GM10847 (cell line): ENCODE results near the gene CANT1.

Source experiments
- POLR2A ChIP-seq: IDR thresholded peaks from 2 replicates; pipeline ENCODE4 v1.6.1; 2011; ENCODE audit not compliant: insufficient read length; ENCODE audit errors: extremely low read depth

Gene CANT1

DNA sequence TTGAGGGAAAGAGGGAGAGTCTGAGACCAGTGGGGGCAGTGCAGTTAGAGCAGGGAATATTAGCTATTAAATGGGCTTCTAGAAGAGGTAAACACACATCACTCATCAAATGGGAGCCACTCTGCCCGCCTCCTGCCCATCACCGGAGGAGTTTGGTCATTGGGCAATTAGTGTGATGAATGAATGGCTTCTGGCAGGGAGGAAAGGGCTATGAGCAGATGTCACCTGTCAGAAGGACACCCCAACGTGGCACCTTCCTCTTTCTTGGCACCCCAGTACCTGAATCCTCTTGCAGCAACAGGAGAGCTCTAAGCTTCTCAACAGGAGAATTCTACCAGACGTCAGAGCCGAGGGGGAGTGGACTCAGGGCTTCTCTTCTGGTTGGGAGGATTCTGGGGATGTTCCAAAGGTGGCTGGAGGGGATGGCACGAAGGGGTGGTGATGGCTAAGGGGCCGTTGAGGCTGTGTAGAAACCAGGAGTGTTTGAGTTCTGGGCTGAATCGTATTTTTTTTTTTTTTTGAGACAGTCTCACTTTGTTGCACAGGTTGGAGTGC is 25.4 kb upstream of the CANT1 start:
- no peak for TF ChIP-seq POLR2A

DNA sequence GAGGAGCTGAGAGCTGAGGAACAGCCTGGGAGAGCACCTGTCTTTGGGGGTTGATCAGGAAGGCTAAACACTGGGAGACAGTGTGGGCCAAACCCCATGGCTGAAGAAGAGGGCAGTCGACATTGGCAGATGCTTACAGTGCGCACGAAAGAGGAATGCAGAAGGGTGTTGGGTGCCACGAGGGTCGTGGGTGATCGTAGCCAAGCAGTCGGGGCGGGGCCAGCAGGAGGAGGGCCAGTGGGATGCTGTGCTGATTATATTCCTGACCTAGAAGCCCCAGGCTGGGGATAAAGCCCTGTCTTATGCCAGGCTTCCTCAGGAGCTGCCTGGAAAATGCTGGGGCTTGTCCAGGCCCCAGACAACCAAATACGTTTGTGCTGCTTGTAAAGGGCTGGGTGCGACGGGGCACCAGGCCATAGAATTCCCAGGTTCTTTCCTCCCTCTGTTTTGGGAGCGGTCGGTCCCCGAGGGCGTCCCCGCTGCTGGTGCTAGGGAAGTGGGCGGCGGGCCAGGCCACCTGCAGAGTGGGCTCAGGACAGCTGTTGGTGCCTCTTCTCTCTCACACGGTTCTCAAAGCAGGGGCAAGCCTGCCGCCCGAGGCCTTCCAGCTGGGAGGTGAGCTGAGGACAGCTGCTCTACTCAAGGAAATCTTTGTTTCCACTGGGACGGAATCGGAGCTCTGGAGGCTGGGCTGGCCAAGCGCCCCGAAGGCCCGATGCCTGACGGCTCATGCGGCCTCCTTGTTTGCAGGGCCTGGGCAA is 24.4 kb upstream of the CANT1 start:
- no peak for TF ChIP-seq POLR2A

DNA sequence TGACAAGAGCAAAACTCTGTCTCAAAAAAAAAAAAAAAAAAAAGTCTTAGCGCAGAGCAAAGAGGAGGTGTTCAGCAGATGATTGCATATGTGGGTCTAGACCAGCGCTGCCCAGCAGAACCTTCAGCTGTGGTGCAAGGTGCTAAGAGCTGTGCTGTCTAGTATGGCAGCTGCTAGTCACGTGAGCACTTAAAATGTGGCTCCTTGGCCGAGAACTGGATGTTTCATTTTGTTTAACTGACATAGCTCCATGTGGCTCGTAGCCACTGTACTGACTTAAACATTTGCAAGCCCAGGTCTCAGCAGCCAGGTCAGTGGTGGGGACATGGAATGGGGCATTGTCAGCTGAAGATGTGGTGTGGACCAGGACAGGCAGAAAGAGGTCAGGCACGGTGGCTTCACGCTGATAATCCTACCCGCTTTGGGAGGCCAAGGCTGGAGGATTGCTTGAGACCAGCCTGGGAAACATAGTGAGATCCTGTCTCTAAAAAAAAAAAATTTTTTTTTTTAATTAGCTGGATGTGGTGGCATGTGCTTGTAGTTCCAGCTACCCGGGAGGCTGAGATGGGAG is 23.6 kb upstream of the CANT1 start:
- TF ChIP-seq POLR2A: no peak

DNA sequence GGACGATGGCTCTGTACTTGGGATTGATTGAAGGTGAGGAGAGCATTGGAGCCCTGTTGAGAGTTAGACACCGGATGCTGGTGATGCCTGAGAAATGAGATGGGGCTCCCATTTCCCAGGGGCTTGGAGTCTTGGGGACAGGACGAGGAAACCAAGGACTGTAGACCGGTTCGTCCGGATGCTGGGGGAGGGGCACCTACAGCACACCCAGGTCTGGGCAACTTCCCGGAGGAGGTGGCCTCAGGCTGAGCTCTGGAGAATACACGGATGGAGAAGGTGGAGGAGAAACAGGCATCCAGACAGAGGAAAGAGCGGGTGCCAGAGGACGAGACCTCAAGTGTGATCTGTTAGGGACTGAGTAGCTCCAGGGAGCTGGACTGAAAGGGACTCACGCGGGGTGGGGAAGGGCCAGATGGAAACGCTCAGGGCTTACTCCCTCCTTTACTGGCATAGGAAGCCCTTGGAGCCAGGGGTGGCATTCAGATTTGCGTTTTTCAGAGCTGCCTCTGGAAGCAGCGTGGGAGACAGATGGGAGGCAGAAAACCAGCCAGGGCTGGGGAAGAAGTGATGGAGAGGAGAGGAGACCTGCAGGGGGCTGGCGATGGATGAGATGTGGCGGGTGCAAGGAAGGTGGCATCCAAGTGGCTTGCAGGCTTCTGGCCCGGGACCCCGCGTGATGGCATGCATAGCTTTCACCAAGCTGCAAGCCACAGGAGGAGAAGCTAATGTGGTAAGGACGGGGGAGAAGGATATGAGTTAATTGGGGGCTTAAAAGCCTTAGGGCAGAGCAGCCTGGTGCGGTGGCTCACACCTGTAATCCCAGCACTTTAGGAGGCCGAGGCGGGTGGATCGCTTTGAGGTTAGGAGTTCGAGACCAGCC is 22.7 kb upstream of the CANT1 start:
- TF ChIP-seq POLR2A: no peak

DNA sequence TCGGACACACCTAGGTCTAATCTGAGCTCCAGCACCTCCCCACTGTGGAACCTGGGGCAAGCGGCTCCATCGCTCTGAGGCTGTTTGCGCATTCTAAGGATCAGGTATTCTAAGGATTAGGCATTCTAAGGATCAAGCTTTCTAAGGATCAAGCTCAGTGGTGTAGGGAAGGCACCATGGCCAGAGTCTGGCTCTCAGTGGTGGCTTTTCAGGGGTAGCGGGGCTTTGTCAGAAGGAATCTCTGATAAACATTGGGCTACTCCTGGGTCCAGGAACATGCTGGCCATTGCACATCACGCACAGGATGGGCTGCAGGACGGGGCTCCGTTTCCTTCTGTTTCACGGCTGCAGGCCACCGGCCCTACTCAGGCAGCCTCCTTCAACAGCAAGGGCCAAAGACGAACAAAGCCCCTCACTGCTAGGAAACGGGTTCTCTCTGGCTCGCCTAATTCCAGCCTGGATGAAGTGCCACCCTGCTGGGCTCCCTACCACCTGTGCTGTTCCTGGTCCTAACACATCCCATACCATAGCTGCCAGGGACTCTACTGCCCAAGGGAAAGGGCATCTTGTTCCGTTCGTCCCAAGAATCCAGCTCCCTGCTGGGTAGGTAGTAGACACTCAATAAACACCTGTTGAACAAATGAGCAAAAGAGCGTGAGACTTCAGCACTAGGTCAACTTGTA is 19.9 kb upstream of the CANT1 start:
- no peak for TF ChIP-seq POLR2A

DNA sequence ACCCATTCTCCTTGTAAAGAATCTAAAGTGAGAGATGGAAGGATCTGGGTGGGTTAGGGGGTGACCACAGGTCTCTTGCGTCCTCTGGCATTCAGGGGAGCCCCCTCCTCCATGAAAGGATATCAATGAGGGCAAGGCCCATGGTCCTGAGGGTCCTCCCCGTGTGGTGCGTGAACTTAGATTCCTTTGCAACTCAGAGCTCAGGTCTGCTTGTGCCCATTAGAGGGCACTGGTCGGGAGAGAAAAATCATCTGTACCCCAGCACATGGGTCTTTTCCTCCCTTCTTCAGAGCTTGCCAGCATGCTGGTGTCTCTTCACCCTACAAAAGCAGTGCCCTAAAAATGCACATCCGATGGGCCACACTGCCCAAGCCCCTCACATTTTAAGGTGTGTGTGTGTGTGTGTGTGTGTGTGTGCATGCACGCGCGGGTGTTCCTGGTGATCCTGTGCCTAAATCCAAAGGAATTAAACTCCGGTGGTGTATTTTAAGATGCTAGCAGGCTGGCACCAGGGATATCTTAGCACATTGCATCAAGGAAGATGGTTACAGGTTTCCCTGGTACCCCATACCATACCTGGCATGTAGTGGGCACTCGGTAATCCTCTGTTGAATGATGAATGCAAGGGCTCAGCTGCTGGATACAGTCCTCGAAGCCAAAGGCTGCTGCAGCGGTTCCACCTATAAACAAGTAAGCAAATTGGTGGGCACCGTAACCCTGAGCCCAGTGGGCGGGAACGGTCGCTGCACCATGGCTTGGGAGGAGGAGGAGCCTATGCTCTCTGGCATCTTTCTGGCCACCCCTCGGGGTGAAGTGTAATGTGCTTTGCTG is 19.1 kb upstream of the CANT1 start:
- TF ChIP-seq POLR2A: no peak

DNA sequence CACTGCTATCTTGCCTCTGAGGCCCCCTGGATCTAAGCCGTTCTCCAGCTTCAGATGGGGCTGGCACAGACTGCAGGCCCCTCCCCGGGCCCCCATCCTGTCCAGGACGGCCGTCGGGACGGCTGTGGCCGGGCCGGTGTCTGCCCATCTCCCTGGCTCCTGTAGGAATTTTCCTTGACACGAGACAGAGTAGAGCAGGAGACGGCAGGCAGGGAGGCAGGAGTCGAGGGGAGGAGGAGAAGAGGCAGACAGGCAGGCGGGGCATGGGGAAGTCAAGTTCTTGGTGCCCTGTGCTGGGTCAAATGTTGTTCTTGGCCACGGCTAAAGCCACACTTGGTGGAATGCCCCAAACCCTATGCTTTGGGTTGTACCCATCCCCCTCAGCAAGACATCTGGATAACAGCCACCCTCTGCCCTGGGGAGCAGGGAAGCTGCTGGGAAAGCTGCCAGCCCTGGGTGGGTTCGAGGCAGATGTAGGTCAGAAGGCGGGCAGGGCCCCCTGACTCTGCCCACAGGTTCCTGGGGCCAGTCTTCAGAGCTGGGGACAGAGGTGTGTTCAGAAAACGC is 18.4 kb upstream of the CANT1 start:
- TF ChIP-seq POLR2A: no peak

DNA sequence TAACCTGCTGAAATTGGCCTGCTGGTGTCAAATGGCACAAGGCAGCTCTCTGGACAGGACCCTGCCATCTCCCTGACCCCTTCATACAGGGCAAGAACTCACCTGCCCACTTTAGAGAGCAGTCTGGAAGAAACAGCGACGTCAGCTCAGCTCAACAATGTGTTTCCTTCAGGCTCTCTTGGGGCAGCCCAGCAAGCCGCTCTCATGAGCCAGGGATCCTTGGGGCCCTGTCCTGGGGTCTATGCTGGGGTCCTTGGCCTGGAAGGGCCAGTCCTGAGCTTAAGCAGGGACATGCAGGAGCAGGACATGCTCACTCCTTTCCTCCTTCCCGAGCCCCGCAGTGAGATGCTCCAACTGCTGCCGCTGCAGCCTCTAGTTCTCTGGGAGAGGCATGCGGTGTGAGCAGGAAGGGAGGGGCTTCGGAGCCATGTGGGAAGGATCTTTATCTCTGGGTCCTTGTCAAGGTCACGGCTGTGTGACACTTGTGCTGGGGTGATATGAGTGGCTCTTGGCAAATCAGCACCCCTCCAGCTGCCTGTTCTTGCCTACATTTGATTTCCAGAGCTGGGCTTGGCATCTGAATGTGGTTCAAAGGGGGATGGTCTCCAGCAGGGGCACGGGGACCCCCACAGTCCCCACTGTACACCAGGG is 17.8 kb upstream of the CANT1 start:
- no peak for TF ChIP-seq POLR2A

DNA sequence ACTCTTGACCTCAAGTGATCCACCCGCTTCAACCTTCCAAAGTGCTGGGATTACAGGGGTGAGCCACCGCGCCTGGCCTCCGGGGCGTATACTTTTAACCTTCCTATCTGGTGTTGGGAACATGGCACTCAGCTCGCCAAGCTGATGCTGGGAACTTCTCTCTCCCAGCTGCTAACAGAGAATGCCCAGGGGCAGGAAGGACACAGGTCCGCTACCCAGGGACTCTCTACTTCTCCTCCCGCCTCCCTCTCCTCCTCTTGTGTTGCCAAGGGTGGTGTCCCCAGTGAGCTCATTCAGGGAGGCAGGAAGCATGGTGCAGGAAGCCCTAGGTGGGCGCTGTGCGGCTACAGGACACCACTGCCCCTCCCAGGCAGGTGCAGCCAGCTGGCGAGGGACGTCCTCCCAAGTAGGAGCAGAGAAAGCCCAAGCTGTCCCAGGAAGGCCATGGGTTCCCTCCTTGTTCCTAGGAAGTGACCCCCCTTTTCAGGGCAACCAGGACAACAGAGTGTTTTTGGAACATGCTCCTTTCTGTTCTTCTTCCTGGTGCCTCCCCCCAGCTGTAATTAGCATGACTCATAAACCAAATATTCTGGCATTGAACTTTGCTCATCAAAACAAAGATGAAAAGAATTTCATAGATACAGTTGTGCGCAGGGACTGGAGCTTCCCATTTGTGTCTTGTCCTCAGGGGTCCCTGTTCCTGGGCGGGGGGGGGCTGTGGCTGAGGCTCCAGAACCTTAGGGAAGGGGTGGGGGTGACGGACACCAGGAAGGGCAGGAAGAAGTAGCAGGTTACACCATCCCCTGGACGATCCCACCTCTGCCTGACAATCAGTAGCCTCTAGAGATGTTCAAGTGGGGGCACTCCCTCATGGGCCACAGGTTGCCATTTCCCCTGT is 17.1 kb upstream of the CANT1 start:
- TF ChIP-seq POLR2A: no peak

DNA sequence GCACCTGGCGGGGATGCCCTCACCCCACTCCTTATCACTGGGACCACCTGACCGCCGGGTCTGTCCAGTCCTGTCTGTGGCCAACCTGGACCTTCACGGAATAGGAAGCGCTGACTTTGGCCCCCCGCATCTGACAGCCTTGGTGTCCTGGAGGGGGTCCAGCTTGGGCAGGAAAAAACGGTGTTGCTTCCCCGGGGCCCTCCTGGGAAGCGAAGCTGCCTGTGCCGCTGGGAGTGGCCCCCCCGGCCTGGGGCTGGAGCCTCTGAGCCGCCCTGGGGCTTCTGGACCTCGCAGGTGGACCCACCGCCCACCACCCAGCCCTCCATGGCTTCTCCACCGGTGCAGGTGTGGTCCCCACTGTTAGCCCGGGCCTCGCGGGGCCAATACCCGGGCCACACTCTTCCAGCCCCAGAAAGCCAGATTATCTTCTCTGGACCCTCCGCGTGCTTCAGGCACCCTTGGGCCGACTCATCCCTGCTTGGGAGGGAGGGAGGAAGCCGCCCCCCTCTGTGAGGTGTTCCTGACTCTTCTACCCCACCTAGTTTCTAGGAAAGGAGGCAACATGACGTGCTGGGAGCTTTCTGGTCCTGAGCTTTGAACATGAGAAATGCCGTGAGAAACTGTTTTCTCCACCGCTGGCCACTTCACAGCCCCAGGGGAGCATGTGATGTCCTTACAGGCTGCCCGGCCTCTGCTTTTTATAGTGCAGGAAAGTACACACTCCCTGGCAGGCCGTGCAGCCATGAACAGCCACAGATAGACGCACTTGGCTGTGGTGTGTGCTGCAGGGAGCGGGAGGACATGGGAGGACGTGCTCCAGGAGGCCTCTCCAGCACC is 15.6 kb upstream of the CANT1 start:
- no peak for TF ChIP-seq POLR2A

DNA sequence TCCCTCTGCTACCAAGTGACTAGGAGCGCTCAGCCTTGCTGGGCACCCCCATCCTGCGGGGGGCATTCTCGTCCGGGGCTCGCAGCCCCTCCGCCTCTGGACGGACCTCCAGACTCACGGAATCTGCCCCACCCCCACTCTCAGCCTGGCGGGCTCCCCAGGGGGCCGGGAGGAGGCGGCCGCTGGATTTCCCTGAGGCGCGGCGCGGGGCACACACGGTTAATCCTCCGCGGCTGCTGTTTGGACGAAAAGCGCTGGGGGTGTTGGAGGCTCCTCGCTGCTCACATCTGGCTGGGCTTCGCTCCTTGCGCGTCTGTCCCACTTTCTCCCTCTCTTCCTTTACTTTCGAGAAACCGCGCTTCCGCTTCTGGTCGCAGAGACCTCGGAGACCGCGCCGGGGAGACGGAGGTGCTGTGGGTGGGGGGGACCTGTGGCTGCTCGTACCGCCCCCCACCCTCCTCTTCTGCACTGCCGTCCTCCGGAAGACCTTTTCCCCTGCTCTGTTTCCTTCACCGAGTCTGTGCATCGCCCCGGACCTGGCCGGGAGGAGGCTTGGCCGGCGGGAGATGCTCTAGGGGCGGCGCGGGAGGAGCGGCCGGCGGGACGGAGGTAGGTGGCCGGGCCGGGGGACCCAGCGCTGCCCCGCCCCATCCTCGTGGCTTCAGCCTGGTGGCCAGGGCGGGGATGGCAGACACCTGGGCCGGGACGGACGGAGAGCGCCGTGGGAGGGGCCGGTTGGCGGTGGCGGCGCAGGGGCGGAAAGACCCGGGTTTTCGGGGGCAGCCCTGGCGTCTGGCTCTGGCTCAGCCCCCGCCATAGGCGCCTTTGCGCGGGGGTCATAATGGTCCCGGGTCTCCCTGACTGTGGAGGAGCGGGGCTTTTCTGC is 14.6 kb upstream of the CANT1 start, which contains the start of gene C1QTNF1:
C1QTNF1 (plus strand) TSS at position 284 of the 886 bp plus-strand sequence. CDS start 19,800 bp downstream, outside the sequence.
- TF ChIP-seq POLR2A: no peak
